H1 (cell line): ENCODE measurements around the gene NECAB3. TPM values are rescaled to one million over a fixed set of nuclear protein-coding genes. Genes with fewer than 3 reads are reported as not detected.

Source experiments
- CTCF ChIA-PET: fragments of 300-600 bp; sonication (Branson Sonifier 250); formaldehyde crosslinking; loops from one replicate; lab custom pipeline; 2021; ENCODE audit not compliant: partially characterized antibody; lab: Charles Lee
- POLR2A ChIA-PET: fragments of 300-600 bp; sonication (Branson Sonifier 250); formaldehyde crosslinking; loops from one replicate; lab custom pipeline; 2021; ENCODE audit warnings: inconsistent platforms; ENCODE audit not compliant: partially characterized antibody; lab: Charles Lee
- DNase-seq, 2 experiments: peaks; one replicate each; pipeline versions ENCODE4 v3.0.0 to v3.0.0-alpha.2; 2010 to 2022; ENCODE audit warnings: low spot score in 2 of 2, low read depth in 1 of 2, mixed read lengths in 1 of 2
- FAIRE-seq: peaks from 2 replicates; lab custom pipeline; 2011; peaks lifted over from hg19 to GRCh38; lab: Jason Lieb, UNC
- H2AFZ ChIP-seq: 2 replicates; pipeline ENCODE4 v1.8.1; 2012; ENCODE audit warnings: low read length, inconsistent platforms
- H2AK5ac ChIP-seq: 2 replicates; pipeline ENCODE4 v1.6.1; 2013; ENCODE audit warnings: low read depth, low read length
- H2BK120ac ChIP-seq: replicated peaks from 2 replicates; pipeline ENCODE3; 2013; ENCODE audit warnings: low read depth, low read length, inconsistent platforms
- H2BK12ac ChIP-seq: 2 replicates; pipeline ENCODE4 v1.6.1; 2013; ENCODE audit warnings: low read depth, low read length
- H2BK15ac ChIP-seq: 2 replicates; pipeline ENCODE4 v1.6.1; 2013; ENCODE audit warnings: low read length
- H2BK20ac ChIP-seq: 2 replicates; pipeline ENCODE4 v1.6.1; 2013; ENCODE audit warnings: low read length
- H2BK5ac ChIP-seq: 2 replicates; pipeline ENCODE4 v1.6.1; 2013; ENCODE audit warnings: low read depth, low read length
- H3K14ac ChIP-seq: 2 replicates; pipeline ENCODE4 v1.6.1; 2013; ENCODE audit warnings: inconsistent platforms; ENCODE audit not compliant: insufficient read length
- H3K18ac ChIP-seq: 2 replicates; pipeline ENCODE4 v1.6.1; 2013; ENCODE audit warnings: low read length; ENCODE audit errors: extremely low read depth
- H3K23ac ChIP-seq: 2 replicates; pipeline ENCODE4 v1.6.1; 2013; ENCODE audit warnings: inconsistent platforms; ENCODE audit not compliant: insufficient read length
- H3K23me2 ChIP-seq: 2 replicates; pipeline ENCODE4 v1.6.1; 2013; ENCODE audit warnings: low read depth, low read length
- H3K27ac ChIP-seq: 2 replicates; pipeline ENCODE4 v1.6.1; 2011; ENCODE audit warnings: low read depth, low read length, inconsistent platforms
- H3K27me3 ChIP-seq, 4 experiments: replicated peaks in 1 of 4; 1 replicate in 1 of 4; 2 replicates in 3 of 4; pipeline versions ENCODE4 v1.6.1 to v1.8.1; 2011 to 2013; ENCODE audit warnings: low read length in 3 of 4, mild to moderate bottlenecking in 3 of 4, inconsistent platforms in 2 of 4, mixed read lengths in 2 of 4, moderate library complexity in 1 of 4; ENCODE audit not compliant: control insufficient read depth in 3 of 4, insufficient read depth in 3 of 4; ENCODE audit errors: extremely low read depth in 1 of 4
- H3K36me3 ChIP-seq, 4 experiments: 2 replicates each; pipeline versions ENCODE4 v1.6.1 to v1.8.1; 2011 to 2013; ENCODE audit warnings: mild to moderate bottlenecking in 4 of 4, low read length in 3 of 4, moderate library complexity in 2 of 4, control low read depth in 1 of 4, inconsistent platforms in 1 of 4; ENCODE audit not compliant: insufficient read depth in 4 of 4, control insufficient read depth in 2 of 4
- H3K4ac ChIP-seq: replicated peaks from 2 replicates; pipeline ENCODE3; 2013; ENCODE audit warnings: low read length, low read depth, mixed read lengths, inconsistent platforms; ENCODE audit not compliant: insufficient read length
- H3K4me1 ChIP-seq, 4 experiments: replicated peaks in 1 of 4; 1 replicate in 1 of 4; 2 replicates in 3 of 4; pipeline versions ENCODE4 v1.6.1 to v1.8.1; 2011 to 2013; ENCODE audit warnings: low read length in 3 of 4, inconsistent platforms in 2 of 4, mixed read lengths in 1 of 4; ENCODE audit not compliant: insufficient read depth in 4 of 4, control insufficient read depth in 3 of 4
- H3K4me2 ChIP-seq, 2 experiments: 2 replicates each; pipeline versions ENCODE4 v1.6.1 to v1.8.1; 2011 to 2013; ENCODE audit warnings: low read depth in 2 of 2, low read length in 2 of 2, control low read depth in 1 of 2, inconsistent platforms in 1 of 2, mild to moderate bottlenecking in 1 of 2; ENCODE audit not compliant: insufficient read depth in 1 of 2
- H3K4me3 ChIP-seq, 4 experiments: fragments of 200-600, 300-600 bp in 1 of 4; sonication (generic), shearing (Covaris generic), sonication (Bioruptor Twin) in 1 of 4; 2 replicates each; pipeline versions ENCODE4 v1.5.1 to v1.8.1; 2011 to 2016; ENCODE audit warnings: low read length in 4 of 4, low read depth in 3 of 4, control low read depth in 2 of 4, inconsistent platforms in 2 of 4, mild to moderate bottlenecking in 2 of 4, mixed read lengths in 1 of 4, moderate library complexity in 1 of 4; ENCODE audit not compliant: insufficient read depth in 2 of 4; ENCODE audit errors: extremely low read depth in 1 of 4
- H3K56ac ChIP-seq: replicated peaks from 2 replicates; pipeline ENCODE3; 2013; ENCODE audit warnings: low read depth, mild to moderate bottlenecking, mixed read lengths, low read length, inconsistent platforms; ENCODE audit not compliant: insufficient read length
- H3K79me1 ChIP-seq: 2 replicates; pipeline ENCODE4 v1.6.1; 2013; ENCODE audit warnings: low read depth, low read length, control low read depth
- H3K79me2 ChIP-seq, 2 experiments: 2 replicates each; pipeline versions ENCODE4 v1.6.1 to v1.8.1; 2012 to 2013; ENCODE audit warnings: low read length in 2 of 2, mild to moderate bottlenecking in 2 of 2, inconsistent platforms in 1 of 2; ENCODE audit not compliant: insufficient read depth in 2 of 2, control insufficient read depth in 1 of 2
- H3K9ac ChIP-seq, 4 experiments: replicated peaks in 1 of 4; 1 replicate in 1 of 4; 2 replicates in 3 of 4; pipeline versions ENCODE4 v1.6.1 to v1.8.1; 2011 to 2013; ENCODE audit warnings: low read depth in 3 of 4, low read length in 3 of 4, control low read depth in 2 of 4, mild to moderate bottlenecking in 2 of 4, moderate library complexity in 2 of 4, inconsistent platforms in 1 of 4; ENCODE audit errors: extremely low read depth in 1 of 4
- H3K9me3 ChIP-seq, 2 experiments: 2 replicates each; pipeline versions ENCODE4 v1.6.1 to v1.8.1; 2012 to 2013; ENCODE audit warnings: mild to moderate bottlenecking in 2 of 2, moderate library complexity in 2 of 2, control low read depth in 1 of 2, inconsistent platforms in 1 of 2, low read depth in 1 of 2, low read length in 1 of 2, mixed read lengths in 1 of 2; ENCODE audit not compliant: insufficient read depth in 2 of 2
- H4K20me1 ChIP-seq, 2 experiments: replicated peaks in 1 of 2; 2 replicates each; pipeline versions ENCODE3 to v1.8.1; 2011 to 2013; ENCODE audit warnings: inconsistent platforms in 2 of 2, low read length in 2 of 2, mild to moderate bottlenecking in 1 of 2; ENCODE audit not compliant: insufficient read depth in 2 of 2, control insufficient read depth in 1 of 2
- H4K5ac ChIP-seq: 2 replicates; pipeline ENCODE4 v1.6.1; 2013; ENCODE audit warnings: low read length, low read depth, mixed read lengths, inconsistent platforms; ENCODE audit not compliant: insufficient read length
- H4K8ac ChIP-seq: 2 replicates; pipeline ENCODE4 v1.8.0; 2013; ENCODE audit warnings: mild to moderate bottlenecking, moderate library complexity, low read length, inconsistent platforms; ENCODE audit not compliant: insufficient read depth; ENCODE audit errors: extremely low read depth
- H4K91ac ChIP-seq: replicated peaks from 2 replicates; pipeline ENCODE3; 2013; ENCODE audit warnings: low read length, mixed read lengths, inconsistent platforms; ENCODE audit not compliant: insufficient read length
- CBX5 ChIP-seq: fragments of 300-800, 300-1000 bp; sonication (generic); IDR thresholded peaks from 2 replicates; pipeline ENCODE4 v1.7.1; 2016; ENCODE audit warnings: antibody characterized with exemption, low read length, low read depth
- EZH2 ChIP-seq: fragments of 200-600 bp; sonication (generic); IDR thresholded peaks from 2 replicates; pipeline ENCODE4 v1.7.1; 2012; ENCODE audit warnings: low read depth, mild to moderate bottlenecking, moderate library complexity, low read length, inconsistent platforms; ENCODE audit not compliant: severe bottlenecking
- GABPA ChIP-seq: IDR thresholded peaks from 2 replicates; pipeline ENCODE4 v1.6.1; 2011; ENCODE audit warnings: mild to moderate bottlenecking, low read length, moderate library complexity, borderline replicate concordance; ENCODE audit not compliant: insufficient read depth
- HDAC6 ChIP-seq: IDR thresholded peaks from one replicate; pipeline ENCODE4 v1.7.1; 2012; ENCODE audit warnings: low read depth, mild to moderate bottlenecking, inconsistent platforms, low read length, moderate library complexity
- KDM1A ChIP-seq: fragments of 200-600, 300-600 bp; sonication (generic); IDR thresholded peaks from 2 replicates; pipeline ENCODE4 v1.7.1; 2016; ENCODE audit warnings: mild to moderate bottlenecking, low read length, borderline replicate concordance
- KDM5A ChIP-seq: fragments of 200-600 bp; IDR thresholded peaks from 2 replicates; pipeline ENCODE4 v1.7.1; 2012; ENCODE audit warnings: mild to moderate bottlenecking, low read length, inconsistent platforms, mixed read lengths
- PHF8 ChIP-seq: fragments of 200-600 bp; sonication (generic); conservative IDR thresholded peaks from 2 replicates; pipeline ENCODE4 v1.7.1; 2012; ENCODE audit warnings: low read depth, mild to moderate bottlenecking, inconsistent platforms, low read length, moderate library complexity
- SP1 ChIP-seq: IDR thresholded peaks from 2 replicates; pipeline ENCODE4 v1.6.1; 2011; ENCODE audit warnings: low read depth, low read length
- SUZ12 ChIP-seq: fragments of 200-600 bp; sonication (generic); IDR thresholded peaks from 2 replicates; pipeline ENCODE4 v1.6.1; 2012; ENCODE audit warnings: mild to moderate bottlenecking, inconsistent platforms, low read length, moderate library complexity, mixed read lengths
- TAF1 ChIP-seq: IDR thresholded peaks from 2 replicates; pipeline ENCODE4 v1.6.1; 2011; ENCODE audit warnings: mild to moderate bottlenecking, low read depth, low read length
- YY1 ChIP-seq: IDR thresholded peaks from 2 replicates; pipeline ENCODE4 v1.6.1; 2011; ENCODE audit warnings: low read depth, mild to moderate bottlenecking, low read length
- WGBS, 2 experiments: shearing (Covaris generic) in 1 of 2; methylation state at CpG; one replicate each; pipeline versions ENCODE4 v1.1.6 to v1.1.7; 2013 to 2015; ENCODE audit warnings: low lambda C conversion rate in 2 of 2, mixed read lengths in 2 of 2, inconsistent platforms in 1 of 2, low coverage in 1 of 2, missing lambda C conversion rate in 1 of 2; ENCODE audit not compliant: insufficient replicate concordance in 2 of 2, insufficient coverage in 1 of 2, insufficient read length in 1 of 2; ENCODE audit errors: extremely low coverage in 1 of 2, missing lambda C conversion rate in 1 of 2; 5-methylcytosine and 5-hydroxymethylcytosine counted together
- polyA plus RNA-seq, 7 experiments: library from polyadenylated mRNA; depleted of rRNA in 3 of 7; stranded (reverse) in 5 of 7; unstranded in 2 of 7; fragments of >200 nt in 5 of 7; fragments of 200-250 nt in 2 of 7; gene quantifications; 1 replicate in 5 of 7; 2 replicates in 1 of 7; 4 replicates in 1 of 7; pipeline versions ENCODE4 v1.2.1 to v1.2.3, GENCODE V29; 2011 to 2013; ENCODE audit warnings: missing spikeins in 2 of 7, mixed read lengths in 2 of 7
- total RNA-seq: library from RNA; stranded (reverse); fragmentation: NEBNext Ultra II Directional; extraction: Animal tissue kit (Norgen Biotek cat#: 25700); gene quantifications from 2 replicates; pipeline ENCODE4 v1.2.1, GENCODE V29; 2021
- TF ChIP-seq, protein P1 (sequence below): IDR thresholded peaks from 2 replicates; pipeline ENCODE4 v1.6.1; 2012; ENCODE audit warnings: inconsistent platforms

The NECAB3 gene
- total and polyA plus RNA-seq, 2 of the 8 experiments (the other 6 are each of a cell fraction or from before 2014, with no cell fraction given): 20.5 to 46.2 TPM

GRCh38 chr20:33701629-33702450 lies 27.6 kb upstream of the NECAB3 start:
- WGBS, 2 experiments: 81% methylated on average over 4 of the region's 27 CpGs; no CpG with 5 or more reads in 1 of the 2 experiments
- TF ChIP-seq HDAC6 (no peak), EZH2 (no peak), SP1 (no peak), PHF8 (no peak), GABPA (no peak), SUZ12 (no peak), YY1 (no peak), KDM5A (no peak), KDM1A (no peak), TAF1 (no peak), CBX5 (no peak)
- TF ChIP-seq, protein P1, sequence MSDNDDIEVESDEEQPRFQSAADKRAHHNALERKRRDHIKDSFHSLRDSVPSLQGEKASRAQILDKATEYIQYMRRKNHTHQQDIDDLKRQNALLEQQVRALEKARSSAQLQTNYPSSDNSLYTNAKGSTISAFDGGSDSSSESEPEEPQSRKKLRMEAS: no peak

More at GRCh38 chr20:33701629-33702450, 27.6 kb upstream of the NECAB3 start:
- DNase-seq (no peak), FAIRE-seq (no peak)
- Histone ChIP-seq H2BK120ac (no peak overlapping the region), H4K8ac (no peak overlapping the region), H3K23me2 (no peaks in the 10 kb centered on the region), H3K27ac (no peak overlapping the region), H3K4ac (no peak overlapping the region), H3K56ac (no peak overlapping the region), H2BK12ac (no peak overlapping the region), H2BK5ac (no peak overlapping the region), H4K20me1 (no peaks in the 10 kb centered on the region), H3K36me3 (no peaks in the 10 kb centered on the region; a peak in 1 of 8 replicates), H3K23ac (no peak overlapping the region), H2AK5ac (no peak overlapping the region), H3K79me2 (no peaks in the 10 kb centered on the region), H2BK15ac (no peak overlapping the region), H3K79me1 (no peaks in the 10 kb centered on the region), H3K4me2 (no peak overlapping the region), H3K27me3 (no peaks in the 10 kb centered on the region; a peak in 1 of 7 replicates), H3K18ac (no peak overlapping the region), H3K9me3 (peaks cover 5 to 29% of the 10 kb centered on the region in 2 experiments; a peak in 2 of 4 replicates), H4K5ac (no peak overlapping the region), H3K9ac (no peak overlapping the region), H2AFZ (no peak overlapping the region), H3K4me1 (no peaks in the 10 kb centered on the region), H2BK20ac (no peak overlapping the region), H4K91ac (no peak overlapping the region), H3K4me3 (no peak overlapping the region), H3K14ac (no peak overlapping the region)
- POLR2A ChIA-PET: no interaction called here
- CTCF ChIA-PET: interaction anchor here (0.6 to 0.9 kb wide), 2 partner anchors 9 to 36 kb away, joined by 3 to 6 read pairs; no protein-coding TSS in a partner anchor
